ENCODE data around the gene ZNF324.
"Not testable (repeated sequence)": the region's sequence is repeated elsewhere in the genome, so short reads cannot be mapped to it uniquely, and the experiment has no call there.

Gene ZNF324

DNA sequence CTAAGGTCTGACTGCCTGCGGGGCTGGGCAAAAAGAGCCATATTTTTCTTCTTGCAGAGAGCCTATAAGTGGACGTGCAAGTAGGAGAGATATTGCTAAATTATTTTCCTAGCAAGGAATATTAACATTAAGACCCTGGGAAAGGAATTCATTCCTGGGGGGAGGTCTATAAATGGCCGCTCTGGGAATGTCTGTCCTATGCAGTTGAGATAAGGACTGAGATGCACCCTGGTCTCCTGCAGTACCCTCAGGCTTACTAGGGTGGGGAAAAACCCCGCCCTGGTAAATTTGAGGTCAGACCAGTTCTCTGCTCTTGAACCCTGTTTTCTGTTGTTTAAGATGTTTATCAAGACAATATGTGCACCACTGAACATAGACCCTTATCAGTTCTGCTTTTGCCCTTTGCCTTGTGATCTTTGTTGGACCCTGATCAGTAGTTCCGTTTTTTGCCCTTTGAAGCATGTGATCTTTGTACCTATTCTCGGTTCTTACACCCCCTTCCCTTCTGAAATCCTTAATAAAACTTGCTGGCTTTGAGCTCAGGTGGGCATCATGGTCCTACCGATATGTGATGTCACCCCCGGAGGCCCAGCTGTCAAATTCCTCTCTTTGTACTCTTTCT, 40.8 kb downstream of the ZNF324 start:
- DNase-seq, result not testable (repeated sequence)

DNA sequence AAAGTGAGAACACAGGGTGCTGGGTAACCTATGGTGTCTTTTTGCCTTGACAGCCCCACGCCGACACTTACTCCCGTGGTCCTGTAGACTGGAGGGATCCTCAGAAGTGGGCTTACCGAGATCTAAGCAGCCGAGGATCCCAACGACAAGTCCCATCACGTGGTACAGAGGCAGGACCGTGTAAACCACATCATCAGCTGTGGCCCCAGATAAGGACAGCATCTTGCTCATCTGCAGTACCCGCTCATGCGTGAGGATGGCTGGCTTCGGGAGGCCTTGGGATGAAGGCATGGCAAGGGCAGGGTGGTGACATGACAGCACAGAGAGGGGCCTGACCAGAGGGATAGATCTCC, 42.8 kb downstream of the ZNF324 start:
- DNase-seq, result no peak

DNA sequence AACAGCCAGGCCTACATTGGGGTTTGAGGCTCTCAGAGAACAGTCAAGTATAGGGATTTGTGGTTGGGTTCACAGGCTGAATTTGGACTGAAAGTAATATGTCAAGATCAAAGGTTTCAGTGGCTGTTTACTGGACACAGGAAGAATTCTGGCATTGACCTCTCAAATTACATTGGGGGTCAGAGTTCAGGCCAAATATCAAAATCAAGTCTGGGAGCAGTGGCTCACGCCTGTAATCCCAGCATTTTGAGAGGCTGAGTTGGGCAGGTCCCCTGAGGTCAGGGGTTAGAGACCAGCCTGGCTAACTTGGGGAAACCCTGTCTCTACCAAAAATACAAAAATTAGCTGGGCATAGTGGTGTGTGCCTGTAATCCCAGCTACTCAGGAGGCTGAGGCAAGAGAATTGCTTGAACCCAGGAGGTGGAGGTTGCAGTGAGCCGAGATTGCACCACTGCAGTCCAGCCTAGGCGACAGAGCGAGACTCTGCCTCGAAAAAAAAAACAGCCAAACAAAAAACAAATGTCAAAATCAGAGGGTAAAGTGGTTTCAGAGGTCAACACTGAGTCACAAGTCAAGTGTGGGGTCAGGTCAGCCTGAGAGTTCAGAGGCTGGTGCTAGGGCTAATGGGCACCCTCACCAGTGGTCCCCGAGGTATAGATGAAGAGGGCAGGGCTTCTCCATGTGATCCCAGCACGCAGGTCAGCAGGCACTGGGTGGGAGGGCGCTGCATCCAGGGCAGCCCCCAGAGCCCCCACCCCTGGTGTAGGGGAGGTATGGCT, 43.4 kb downstream of the ZNF324 start:
- DNase-seq, result no peak

DNA sequence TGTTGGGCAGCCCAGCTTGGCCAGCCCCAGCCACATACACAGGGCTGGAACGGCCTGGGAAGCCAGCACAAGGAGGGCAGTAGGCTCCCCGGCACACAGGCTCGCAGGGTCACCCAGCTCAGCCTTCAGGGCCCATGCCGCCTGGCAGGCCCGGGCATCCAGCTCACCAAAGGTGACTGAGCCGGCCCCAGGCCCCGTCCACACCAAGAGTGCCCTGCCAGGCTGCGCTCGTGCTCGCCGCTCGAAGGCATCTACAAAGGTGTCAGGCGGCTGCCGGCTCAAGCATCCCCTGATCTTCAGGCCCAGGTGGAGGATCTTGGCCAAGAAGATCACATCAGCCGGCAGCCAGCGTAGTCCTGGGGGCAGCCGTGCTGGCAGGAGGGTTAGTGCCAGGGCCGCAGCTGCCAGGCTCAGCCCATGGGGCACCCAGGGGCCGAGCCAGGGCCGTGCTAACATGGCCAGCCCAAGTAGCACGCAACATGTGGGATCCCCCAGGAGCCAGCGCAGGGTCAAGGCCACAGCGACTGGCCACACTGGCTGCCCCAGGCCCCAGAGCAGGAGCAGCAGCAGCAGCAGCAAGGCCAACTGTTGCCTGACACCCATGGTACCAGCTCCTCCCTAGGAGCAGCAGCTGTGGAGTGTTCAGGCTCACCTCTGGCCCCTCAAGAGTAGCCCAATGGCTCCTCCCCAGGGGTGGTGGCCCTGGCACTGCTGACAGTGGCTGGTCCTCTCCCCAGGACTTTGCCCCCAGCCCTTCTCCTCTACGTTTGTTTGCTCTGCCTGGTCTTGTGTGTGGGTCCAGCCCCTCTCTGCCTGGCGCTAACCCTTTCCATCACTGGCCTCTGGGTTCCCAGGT, 44.7 kb downstream of the ZNF324 start, which contains the start of gene SLC27A5:
SLC27A5 (minus strand) TSS at position 640 of the 856 bp plus-strand sequence; CDS start at position 603, 37 bp downstream.
- no peak for DNase-seq

DNA sequence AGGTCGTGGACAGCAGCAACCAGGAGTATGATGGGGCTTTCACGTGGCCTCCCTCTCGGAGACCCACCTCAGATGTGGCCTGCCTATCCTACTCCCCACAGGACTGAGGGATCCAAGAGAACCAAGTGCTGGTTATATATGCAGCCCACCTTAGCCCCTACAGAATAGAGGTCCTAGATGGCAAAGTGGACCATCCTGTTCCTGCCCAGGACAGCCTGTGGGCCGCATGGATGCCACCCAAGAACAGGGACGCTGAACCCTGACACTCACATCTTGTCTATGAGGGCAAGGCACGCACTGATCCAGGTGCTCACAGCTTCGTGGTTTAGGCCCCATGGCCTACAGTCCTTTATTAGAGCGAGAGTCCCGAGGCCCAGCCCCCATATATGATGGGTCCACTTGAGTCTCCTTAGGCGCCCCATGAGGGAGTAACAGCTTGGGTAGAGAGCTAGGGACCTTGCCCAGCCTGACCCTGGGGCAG, 46.4 kb downstream of the ZNF324 start:
- DNase-seq, result no peak

DNA sequence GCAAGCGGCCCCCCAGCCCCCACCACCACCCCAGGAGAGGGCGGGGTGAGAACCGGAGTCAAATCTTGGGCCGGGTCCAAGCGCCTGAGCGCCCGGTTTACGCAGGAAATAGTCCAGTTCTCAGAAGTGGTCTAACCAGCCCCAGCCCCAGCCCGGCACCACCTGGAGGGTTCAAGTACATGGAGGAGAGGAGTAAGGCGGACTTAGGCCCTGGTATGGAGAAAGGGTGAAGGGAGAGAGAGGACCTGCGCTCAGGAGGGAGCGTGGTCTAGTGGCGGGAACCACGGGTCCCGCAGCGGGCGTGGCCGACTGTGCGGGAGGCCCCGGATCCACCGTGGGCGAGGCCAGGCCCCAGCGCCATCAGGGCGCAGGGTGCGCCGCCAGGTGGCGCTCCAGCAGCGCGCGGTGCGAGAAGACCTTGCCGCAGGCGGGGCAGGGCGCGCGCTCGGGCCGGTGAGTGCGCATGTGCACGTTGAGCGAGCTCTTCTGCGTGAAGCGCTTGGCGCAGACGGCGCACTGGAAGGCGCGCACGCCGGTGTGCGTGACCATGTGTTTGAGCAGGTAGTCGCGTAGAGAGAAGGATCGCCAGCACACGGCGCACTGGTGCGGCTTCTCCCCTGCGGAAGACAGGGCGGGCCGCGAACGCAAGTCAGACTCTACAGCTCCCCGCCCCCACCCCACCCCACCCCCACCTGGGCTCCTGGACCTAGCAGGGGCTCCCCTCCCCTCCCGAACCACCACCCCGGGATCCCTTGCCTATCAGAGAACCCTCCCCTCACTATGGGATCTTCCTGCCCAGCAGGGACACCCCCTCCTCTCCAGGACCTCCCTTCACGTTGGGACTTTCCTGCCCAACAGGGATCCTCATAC, 47.0 kb downstream of the ZNF324 start:
- DNase-seq, result peak; percentile 94

DNA sequence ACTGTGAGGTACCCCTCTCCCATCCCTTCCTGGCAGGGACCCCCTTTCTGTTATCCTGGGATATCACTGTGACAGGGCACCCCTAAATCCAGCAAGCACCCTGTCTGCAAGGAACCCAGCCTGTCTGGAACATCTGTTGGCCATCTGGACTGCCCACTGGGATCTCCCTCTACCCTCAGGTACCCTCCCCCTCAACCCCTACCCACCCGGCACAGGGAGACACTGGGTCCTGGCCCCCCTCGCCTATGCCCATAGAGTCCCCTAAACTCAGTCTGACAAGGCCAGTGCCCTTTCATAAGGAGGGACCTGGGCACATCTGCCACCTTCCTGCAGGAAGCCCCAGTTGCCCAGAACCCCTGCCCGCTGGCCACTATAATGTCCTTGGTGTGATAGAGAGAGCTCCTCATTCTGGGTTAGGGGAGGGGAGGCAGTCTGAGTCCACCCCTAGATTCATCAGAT, 47.7 kb downstream of the ZNF324 start:
- no peak for DNase-seq

DNA sequence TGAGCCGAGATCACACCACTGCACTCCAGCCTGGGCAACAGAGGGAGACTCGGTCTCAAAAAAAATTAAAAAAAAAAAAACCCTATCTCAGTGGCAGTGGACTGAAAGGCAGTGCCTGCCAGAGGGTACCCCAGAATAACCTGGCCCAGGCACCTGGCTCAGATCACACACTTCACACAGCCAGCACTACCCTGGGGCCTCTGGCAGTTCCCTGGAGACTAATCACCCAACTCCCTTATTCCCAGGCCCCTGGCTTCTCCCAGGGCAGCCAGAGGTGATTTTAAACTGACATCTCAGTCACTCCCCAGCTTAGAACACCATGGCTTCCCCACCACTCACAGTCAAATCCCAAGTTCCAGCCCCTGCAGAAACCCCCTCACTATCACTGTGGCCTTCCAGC, 48.4 kb downstream of the ZNF324 start:
- DNase-seq, result no peak

DNA sequence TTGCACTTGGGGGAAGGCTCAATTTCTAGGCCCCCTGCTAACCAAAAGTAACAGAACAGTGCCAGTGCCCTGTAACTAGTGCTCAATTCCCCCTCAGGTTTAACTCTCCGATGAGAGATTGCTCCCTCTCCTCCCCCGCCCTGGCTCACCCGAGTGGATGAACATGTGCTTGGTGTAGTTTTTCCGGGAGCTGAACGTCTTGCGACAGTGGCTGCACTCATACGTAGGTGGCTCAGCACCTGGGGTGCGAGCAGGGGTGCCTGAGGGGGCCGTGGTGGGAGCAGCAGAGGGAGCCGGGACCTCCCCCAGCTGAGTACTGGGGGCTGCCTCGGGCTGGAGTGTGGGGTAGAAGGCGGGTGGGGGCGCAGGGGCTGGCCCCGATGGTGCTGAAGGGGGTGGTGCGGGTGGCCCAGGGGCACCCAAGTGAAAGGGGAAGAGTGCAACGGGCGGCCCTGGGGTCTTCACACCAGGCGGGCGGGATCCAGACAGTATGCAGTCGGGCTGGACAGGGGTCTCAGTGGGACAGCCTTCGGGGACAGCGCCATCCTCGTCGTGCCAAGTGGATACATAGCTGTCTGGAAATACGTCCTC, 49.5 kb downstream of the ZNF324 start:
- DNase-seq, result no peak

DNA sequence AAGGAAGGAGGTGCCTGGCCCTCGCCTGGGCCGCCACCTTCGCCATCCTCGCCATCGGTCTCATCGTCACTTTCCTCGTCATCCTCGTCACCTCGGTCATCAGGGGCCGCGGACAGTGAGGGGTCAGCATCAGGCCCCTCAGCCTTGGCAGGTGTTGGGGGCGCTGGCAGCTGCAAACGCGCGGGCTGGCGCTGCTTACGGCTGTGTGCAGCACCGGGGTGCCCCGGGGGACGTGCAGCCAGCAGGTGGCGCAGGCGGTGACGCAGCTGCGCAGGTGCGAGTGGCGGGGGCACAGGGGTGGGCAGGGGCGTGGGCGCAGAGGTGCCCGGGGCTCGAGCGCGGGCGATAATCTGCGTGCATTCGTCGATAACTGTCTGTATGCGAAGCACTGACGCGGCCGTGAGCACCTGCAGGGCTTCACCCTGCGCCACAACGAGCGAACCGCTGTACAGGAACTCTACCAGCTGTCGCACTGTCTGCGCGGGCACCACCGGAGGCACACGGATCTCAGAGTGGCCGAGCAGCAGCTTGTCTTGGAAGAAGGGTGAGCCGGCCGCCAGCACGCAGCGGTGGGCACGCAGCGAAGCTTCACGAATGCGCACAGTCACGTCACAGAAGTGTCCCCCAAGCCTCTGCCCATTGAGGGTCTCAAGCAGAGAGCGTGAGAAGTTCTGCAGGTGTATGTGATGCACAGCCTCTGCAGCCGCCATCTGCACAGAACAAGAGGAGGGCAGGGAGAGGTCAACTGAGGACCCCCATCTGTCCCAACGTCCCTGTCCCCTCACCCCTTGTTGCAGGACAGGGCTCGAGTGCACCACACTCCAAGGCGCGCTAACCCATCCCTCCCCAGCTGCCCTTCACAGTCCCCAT, 50.3 kb downstream of the ZNF324 start:
- DNase-seq, result no peak

DNA sequence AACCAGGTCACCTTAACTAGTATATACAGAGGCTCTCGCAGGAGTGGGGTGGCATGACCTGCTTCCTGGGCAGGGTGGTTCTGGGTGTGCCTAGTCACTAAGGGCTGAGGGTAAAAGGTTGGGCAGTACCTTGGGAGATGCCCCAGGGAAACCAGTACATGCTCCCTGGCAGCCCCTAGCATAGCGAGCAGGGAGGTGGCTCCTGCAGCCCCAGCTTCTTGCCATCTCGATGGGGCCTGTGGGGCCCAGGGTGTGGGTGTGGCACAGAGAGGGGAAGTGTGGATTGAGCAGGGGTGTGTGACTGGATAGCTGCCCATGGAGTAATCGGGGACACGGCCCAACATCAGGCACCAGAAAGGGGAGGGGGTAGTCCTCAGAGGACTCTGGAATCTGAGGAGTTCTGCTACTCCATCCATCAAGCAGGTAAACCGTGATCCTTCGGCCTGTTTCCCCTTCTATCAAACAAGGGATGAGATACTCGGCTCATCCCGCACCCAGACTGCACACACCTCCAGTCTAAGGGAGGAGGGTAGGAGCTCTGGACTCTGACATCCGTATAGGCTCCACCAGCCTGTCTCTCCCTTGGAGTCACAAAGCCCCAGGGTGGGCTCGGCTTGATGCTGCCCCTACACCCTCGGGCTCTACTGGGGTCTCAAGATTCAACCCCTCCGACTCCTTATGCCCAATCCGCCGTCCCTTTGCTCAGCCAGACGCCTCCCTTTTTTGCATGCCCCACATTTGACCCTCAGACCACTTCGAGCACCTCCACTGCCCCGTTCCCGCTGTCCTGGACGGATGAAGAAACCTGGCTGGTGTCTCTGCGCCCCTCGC, 51.6 kb downstream of the ZNF324 start:
- DNase-seq, result no peak

DNA sequence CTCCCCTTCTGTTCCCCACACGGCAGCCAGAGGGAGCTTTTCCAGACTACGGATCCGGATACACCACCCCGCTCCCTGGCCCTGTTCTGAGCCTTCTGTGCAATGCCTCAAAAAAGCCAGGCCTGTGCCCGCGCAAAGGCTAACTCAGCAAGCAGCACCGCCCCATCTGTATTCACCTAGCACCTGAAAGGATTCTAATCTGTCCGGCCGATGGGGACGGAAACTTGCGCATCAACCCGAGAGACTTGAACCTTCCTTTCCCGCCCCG, 52.1 kb downstream of the ZNF324 start:
- peak; percentile 62 for DNase-seq

DNA sequence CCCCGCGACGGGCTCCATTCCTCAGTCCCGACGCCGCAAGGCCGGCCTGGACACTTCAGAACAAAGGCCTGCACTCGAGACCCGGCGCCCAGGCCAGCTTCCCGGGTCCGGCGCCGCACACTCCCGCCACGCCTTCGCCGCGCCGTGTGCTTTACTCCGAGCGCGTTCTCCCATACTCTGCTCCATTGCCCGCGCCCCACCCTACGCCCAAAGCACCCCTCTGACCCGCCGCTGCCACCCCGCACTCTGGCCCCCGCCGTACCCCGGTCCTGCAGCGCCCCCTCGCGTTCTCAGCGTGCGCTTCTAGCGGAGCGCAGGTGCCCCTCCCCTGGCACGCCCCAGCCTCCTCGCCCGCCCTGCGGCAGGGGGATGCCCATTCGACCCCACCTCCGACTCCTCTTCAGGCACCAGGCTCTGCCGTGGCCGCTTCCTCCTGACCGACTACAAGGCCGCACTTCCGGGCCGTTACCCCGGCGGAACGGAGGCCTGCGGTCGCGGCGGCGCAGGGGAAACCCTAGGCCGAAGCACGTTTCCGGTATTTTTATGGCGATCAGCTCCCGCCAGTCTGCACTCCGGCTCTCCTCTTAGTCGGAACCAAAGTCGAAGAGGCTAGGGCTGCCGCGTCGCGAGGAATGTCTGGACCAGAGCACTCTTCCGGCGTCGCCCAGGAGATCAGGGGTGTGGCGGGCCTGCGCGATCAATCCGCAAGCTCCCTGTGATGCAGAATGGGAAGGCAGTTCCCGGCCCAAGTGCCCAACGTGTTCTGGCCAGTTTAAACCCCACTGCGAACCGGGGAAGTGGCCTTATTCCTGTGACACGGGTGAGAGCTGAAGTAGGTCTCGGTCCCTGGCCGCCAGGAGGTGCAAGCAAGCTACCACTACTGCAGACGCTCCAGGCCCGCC, 52.7 kb downstream of the ZNF324 start, which contains the start of gene ZBTB45:
ZBTB45 (minus strand) TSS at position 456 of the 902 bp plus-strand sequence. CDS start 2,137 bp downstream, outside the sequence.
- peak; percentile 89 for DNase-seq

DNA sequence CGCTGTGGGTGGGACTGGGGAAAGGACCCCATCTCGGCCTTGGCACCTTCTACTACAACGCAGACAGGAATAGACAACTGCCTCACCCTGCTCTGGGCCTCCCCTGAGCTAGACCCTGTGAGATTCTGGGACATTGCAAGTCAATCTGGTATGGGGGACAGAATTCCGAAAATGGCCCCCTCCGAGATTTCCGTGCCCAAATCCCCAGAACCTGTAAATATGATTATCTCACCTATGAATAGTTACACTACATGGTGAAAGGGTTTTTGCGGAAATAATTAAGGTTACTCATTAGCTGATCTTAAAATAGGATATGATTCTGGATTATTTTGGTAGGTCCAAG, 53.3 kb downstream of the ZNF324 start:
- no peak for DNase-seq

DNA sequence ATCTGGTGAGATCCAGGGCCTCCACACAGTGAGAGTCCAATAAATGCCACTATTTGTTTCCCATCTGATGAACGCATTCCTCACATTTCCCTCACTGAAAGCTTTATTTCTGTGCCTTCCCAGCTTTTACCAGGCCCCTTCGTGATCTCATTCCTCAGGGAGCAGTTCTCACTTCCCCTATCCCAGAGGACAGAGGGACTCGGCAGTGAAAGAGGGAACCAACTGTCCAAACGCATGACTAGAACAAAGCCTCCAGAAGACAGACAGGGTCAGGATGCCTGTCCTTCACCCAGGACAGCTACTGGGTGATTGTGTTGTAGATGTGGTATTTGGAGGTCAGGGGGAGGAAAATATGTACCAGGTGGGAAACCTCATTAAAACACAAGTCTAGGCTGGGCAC, 54.8 kb downstream of the ZNF324 start:
- DNase-seq, result no peak

DNA sequence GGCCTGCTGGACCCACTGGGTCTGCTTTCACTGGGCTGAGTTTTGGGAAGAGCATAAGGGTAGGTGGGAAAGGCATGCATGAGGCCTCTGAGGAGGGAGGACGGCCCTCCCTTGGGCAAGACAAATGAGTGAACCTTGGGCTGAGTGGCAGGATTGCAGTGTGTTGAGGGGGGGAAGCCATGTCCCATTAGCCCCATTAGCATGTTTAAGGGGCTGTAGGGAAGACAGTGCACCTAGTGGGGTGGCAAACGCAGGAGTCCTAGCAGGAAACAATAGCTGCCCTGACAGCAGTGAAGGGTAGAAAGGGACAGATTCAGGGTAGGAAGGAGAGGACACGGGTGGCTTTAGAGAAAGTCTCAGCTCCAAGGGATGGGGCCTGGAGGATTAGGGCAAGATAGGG, 55.8 kb downstream of the ZNF324 start:
- DNase-seq, result no peak
